TTC549 (cell line): ENCODE measurements around the gene PACSIN3.
"Not testable (repeated sequence)": the region's sequence is repeated elsewhere in the genome, so short reads cannot be mapped to it uniquely, and the experiment has no call there.

Experiments
- FAIRE-seq: peaks from 2 replicates; lab custom pipeline; 2012; peaks lifted over from hg19 to GRCh38; lab: Jason Lieb, UNC

Gene PACSIN3

GRCh38 chr11:47186076-47186699 is at the start of gene PACSIN3:
TSS of gene PACSIN3 (minus strand) at chr11:47186434. CDS start at chr11:47182727, 3,707 bp downstream.
- FAIRE-seq, result no peak

- no peak for FAIRE-seq
Measured at GRCh38 chr11:47235163-47235562, 48.9 kb upstream of the PACSIN3 start.

DNA sequence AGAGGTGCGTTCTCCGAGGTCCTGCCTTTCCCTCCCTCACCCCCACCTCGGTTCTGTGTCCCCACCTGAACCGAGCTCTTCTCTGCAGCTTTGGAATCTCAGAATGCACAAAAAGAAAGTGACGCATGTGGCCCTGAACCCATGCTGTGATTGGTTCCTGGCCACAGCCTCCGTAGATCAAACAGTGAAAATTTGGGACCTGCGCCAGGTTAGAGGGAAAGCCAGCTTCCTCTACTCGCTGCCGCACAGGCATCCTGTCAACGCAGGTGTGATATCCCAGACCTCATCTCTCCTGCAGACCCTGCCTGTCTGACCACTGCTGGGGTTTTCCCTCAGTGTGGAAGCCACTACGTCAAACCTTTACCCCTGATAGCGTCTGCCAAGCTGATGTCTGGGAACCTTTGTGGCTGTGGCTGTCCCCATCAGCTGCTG is 48.5 kb upstream of the PACSIN3 start:
- no peak for FAIRE-seq

DNA sequence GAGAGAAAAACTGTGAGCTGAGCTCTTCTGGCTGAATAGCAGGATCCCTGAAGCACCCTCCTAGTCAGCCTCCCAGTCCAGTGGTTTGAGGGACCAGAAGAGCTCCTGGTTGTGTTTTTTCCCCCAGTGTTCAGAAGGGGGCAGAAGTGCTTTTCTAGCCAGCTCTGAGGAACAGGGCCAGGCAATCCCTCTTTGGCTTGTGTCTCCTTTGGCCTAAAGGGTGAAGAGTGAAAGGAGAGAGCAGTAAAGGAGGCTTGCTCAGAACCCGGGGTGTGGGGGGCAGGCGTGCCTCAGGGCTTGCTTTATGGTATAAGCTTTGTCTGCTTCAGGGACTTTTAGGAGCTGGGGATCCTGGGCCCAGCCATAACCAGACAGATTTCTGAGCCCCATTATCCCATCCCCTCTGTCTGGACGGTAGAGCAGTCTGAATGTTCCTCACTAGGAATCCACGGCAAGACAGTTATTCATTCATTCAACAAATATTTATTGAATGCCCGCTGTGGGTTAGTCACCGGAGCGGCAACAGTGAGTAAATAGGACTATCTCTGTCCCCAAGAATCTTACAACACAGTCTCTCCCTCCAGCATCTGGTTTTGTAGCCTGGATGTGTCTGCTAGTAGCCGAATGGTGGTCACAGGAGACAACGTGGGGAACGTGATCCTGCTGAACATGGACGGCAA is 47.9 kb upstream of the PACSIN3 start:
- no peak for FAIRE-seq

DNA sequence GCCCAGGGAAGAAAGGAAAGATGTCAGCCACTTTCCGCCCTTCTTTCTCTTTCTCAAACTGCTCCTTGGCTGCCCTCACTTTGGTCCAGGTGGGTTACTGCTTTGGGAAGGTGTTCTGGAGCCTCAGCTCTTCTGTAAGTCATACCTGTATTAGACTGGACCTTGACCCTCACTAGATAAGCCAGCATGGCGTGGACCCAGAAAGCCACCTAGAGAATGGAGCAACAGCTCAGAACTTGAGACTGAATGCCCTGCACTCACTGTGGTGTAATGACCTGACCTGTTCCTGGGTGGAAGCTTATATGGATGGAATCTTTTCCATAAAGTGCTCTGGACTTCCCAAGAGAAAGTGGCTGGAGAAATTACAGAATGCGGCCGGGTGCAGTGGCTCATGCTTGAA is 46.8 kb upstream of the PACSIN3 start:
- FAIRE-seq, result no peak

GRCh38 chr11:47229161-47229560 is 42.9 kb upstream of the PACSIN3 start:
- no peak for FAIRE-seq

- no peak for FAIRE-seq
Measured at GRCh38 chr11:47225552-47226400, 39.5 kb upstream of the PACSIN3 start.

- no peak for FAIRE-seq
Measured at GRCh38 chr11:47222696-47223095, 36.5 kb upstream of the PACSIN3 start.

DNA sequence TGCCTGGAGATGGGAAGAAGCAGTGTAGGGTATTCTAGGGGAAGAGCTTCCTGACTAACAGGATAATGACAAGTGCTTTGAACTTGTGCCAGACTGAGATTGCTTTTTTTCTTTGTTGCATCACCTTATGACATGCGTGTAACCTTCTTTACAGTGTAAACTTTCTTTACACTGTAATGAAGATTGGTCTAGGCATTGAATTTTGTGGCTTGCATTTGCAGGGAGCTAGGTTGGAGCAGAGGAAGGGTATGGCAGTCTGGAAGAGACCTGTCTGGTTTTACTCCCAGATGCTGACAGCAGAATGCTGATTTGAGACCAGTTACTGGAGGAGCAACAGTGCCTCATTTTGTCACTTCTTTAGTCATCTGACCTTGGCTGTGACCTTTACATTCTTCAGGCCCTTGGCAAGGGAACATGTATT is 34.2 kb upstream of the PACSIN3 start:
- FAIRE-seq, result no peak

GRCh38 chr11:47216121-47216798 is 30.0 kb upstream of the PACSIN3 start:
- no peak for FAIRE-seq

DNA sequence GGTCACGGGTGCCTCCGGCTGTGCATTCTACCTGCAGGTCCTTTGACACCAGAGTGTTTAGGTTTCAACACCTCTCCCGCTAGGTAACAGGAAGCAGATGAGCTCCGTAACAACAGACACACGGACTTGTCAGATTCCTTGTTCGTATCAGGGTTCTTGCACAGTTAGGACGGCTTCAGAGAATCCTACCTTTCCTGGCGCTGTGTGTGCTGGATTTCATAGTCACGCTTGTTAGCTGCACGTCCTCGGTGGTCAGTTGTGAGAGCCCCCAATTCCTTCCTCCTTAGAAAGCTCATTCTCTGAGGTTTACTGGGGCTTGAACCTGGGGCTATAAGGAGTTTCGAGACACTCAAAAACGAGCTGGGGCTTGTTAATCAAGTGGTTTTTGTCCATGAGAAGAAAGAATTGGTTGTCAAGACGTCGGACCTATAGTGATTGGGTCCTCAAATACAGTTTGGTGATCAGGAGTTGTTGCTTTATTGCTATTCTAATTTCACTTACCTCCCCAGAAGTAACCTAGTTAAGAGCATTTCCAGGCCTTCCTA is 29.2 kb upstream of the PACSIN3 start:
- no peak for FAIRE-seq

DNA sequence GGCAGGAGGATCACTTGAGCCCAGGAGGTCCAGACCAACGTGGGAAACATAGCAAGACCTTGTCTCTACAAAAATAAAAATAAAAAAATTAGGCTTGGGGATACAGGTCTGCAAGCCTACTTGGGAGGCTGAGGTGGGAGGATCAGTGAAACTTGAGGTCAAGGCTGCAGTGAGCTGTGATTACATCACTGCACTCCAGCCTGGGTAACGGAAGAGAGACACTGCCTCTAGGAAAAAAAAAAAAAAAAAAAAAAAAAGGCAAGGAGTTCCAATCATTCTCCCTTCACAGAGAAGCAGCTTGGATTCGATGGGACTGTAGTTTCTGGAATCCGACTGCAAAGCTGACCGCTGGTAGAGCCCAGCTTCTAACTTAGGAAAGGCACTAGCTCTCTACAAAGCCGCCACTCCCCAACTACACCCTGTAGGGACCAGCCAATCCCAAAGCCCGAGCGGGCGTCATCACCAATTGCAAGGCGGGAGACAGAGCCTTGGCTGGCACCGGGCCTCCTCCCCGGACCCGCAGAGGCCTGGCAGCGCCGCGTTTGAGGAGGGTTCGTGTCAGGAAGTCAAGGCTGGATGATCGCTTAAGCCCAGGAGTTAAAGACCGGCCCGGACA is 27.8 kb upstream of the PACSIN3 start:
- FAIRE-seq, result no peak

DNA sequence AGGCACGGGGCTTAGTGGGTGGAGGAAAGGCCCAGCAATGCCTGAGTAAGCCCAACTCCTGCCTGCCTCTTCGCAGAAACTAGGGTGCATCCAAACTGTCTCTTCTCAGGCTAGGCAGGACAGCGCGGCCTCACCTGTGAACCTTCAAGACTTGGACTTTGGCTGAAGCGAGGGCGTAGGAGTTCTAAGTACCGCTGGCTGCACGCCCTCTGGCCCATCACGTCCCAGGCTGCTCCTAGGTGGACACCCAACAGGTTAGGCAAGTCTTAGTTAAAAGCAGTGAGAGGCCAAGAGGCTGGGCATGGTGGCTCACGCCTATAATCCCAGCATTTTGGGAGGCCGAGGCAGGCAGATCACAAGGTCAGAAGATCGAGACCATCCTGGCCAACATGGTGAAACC is 26.7 kb upstream of the PACSIN3 start:
- FAIRE-seq, result no peak

DNA sequence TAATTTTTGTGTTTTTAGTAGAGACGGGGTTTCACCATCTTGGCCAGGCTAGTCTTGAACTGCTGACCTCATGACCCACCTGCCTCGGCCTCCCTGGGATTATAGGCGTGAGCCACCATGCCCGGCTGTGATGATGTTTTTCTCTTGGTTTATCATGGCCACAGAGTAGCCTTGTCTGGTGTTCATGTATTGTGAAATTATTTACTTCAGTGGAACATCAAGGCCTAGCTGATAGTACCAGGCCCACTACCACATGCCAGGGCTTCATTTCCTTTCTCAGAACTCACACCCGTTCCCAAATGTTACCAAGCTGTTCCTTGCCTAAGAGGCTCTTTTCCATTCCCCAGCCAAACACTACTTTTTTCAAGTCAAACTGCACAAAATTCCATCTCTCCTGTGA is 22.4 kb upstream of the PACSIN3 start:
- FAIRE-seq, result no peak

DNA sequence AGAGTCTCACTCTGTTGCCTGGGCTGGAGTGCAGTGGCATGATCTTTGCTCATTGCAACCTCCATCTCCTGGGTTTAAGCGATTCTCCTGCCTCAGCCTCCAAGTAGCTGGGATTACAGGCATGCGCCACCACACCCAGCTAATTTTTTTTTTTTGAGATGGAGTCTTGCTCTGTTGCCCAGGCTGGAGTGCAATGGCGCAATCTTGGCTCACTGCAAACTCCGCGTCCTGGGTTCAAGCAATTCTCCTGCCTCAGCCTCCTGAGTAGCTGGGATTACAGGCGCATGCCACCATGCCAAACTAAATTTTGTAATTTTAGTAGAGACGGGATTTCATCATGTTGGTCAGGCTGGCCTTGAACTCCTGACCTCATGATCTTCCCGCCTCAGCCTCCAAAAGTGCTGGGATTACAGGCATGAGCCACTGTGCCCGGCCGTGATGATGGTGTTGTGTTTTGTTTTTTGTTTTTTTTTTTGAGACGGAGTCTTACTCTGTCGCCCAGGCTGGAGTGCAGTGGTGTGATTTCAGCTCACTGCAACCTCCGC is 21.8 kb upstream of the PACSIN3 start:
- FAIRE-seq, result not testable (repeated sequence)

DNA sequence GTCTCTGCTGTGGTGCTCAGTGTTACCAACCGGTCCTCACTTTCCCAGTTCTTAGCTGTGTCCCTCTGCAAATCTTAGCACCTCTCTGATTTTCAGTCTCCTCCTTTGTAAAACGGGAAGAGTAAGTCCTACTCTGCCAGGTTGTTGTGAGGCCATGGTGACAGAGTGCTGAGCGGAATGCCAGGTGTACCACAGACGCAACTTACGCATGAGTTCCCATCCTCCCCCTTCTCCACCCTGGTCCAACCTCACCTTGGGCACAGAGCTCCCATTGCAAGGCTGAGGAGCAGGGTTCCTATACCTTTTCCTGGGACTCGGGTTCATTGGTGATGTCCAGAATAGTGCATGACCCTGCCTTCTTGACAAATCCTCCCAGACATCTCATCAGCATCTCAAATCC is 21.2 kb upstream of the PACSIN3 start:
- FAIRE-seq, result no peak

- FAIRE-seq, result not testable (repeated sequence)
Measured at GRCh38 chr11:47206577-47206976, 20.3 kb upstream of the PACSIN3 start.

DNA sequence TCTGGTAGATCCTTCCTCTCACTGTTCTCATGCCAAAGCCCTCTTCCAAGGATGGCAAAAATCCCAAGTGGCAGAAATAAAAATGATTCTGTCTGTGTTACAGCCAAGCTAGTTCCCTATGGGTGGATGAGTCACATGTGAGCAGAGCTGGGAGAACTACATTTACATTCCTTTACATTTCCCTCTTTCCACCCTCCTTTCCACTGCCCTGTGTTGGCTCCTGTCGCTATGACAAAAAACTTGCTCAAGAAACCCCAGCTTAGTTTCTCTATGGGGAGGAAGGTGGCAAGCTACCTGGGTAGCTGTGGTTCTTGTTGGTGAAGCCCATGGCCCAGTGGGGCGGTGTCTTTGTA is 18.4 kb upstream of the PACSIN3 start:
- FAIRE-seq, result no peak

DNA sequence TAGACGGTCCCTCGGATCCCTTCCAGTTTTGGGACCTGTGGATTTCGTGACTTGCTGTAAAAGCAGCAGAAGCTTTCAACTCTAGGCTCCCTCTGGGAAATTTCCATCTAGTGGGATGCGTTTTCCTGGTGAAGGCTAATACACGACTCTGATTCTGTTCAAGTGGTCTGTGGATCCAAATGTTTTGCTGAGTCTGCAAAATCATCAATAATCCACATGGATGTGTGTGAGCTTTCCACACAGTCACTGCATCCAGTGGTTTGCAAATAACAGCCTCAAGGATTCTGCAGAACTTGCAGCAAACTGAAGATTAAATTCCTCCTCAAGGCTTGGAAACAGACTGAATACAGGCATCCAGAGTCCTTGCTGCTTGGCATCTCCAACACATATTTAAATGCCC is 16.3 kb upstream of the PACSIN3 start:
- FAIRE-seq, result no peak

GRCh38 chr11:47201015-47201414 is 14.8 kb upstream of the PACSIN3 start:
- no peak for FAIRE-seq

DNA sequence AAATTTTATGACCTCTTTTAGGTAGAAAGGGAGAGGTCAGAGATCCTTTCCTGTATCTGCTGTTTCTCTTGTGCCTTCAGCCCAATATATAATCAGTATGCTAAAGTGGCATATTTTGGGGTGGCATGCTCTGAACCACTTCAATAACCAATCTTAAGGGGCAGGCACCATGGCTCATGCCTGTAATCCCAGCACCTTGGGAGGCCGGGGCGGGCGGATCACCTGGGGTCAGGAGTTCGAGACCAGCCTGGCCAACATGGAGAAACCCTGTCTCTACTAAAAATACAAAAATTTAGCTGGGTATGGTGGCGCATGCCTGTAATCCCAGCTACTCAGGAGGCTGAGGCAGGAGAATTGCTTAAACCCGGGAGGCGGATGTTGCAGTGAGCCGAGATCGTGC is 11.9 kb upstream of the PACSIN3 start:
- FAIRE-seq, result not testable (repeated sequence)

DNA sequence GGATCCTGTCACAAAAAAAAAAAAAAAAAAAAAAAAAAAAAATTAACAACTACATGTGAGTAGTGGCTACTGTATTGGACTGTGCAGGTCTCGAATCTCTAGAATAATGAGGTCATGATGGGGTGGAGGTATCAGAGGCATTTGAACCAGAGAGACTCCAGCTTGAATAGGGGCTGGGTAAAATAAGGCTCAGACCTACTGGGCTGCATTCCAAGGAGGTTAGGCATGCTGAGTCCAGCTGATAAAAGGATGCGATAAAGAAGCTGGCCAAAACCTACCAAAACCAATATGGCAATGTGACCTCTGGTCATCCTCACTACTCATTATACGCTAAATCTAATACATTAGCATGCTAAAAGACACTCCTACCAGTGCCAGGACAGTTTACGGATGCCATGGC is 5.9 kb upstream of the PACSIN3 start:
- FAIRE-seq, result no peak
